SKM-1 treated with dmso at 0.1 percent for 144 hours (cell line): ENCODE measurements around the gene BST2.

Experiments
- DNase-seq: peaks from one replicate; lab custom pipeline; 2025; ENCODE audit not compliant: unreplicated experiment; lab: John Stamatoyannopoulos, UW

Gene BST2, protein sequence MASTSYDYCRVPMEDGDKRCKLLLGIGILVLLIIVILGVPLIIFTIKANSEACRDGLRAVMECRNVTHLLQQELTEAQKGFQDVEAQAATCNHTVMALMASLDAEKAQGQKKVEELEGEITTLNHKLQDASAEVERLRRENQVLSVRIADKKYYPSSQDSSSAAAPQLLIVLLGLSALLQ

DNA sequence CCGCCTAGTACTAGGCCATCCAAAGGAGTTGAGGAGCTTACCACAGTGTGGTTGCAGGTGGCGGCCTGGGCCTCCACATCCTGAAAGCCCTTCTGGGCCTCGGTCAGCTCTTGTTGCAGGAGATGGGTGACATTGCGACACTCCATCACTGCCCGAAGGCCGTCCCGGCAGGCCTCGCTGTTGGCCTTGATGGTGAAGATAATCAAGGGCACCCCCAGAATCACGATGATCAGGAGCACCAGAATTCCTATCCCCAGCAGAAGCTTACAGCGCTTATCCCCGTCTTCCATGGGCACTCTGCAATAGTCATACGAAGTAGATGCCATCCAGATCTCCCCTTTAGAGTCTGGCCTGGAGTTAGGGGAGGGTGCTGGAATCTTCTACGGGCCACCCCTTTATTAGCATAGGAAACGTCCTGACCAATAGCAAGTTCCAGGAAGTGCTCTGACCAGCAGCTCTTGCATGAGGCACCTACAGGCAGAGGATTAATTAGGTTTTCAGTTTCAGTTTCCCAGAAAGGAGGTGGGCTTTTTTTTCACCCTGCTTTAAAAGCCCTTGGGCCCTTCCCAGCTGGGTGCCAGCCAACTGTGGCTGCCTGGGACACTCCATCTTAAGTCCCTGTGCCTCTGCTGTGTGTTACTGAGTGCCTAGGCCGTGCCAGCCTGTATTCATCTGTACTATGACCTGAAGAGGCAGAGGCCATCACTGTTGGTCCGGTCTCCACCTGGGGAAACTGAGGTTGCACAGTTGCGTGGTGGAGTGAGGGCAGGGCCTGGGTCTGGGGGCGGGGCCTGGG is at the start of gene BST2:
TSS of gene BST2 (minus strand) at position 381 of the 796 bp plus-strand sequence. CDS start at position 326, 55 bp downstream.
- DNase-seq, result peak; percentile 81

- no peak for DNase-seq
These were observed 49.2 kb upstream of the BST2 start for GRCh38 chr19:17454576-17455071.

GRCh38 chr19:17451820-17452219 is 46.4 kb upstream of the BST2 start:
- no peak for DNase-seq

DNA sequence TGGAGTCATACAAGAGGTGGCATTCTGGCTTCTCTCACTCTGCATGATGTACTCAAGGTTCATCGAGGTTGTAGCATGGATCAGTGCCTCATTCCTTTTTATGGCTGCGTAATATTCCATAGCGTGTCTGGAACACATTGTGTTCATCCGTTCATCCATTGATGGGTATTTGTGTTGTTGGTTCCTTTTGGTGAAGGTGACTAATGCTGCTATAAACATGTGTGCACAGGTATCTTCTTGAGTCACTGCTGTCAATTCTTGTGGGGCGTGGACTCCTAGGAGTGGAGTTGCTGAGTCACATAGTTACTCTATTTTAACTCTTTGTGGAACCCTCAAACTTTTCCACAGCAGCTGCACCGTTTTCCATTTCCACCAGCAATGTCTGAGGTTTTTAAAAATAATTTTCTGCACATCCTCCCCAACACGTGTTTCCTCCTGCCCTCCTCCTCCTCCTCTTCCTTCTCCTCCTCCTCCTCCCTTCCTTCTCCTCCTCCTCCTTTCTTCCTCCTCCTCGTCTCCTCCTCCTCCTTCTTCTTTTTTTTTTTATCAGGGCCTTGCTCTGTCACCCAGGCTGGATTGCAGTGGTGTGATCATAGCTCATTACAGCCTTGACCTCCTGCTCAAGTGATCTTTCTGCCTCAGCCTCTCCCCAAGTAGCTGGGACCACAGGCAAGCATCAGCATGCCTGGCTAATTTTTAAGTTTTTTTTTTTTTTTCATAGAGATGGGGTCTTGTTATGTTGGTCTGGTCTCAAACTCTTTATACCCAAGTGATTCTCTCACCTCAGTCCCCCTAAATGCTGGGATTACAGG is 45.0 kb upstream of the BST2 start:
- DNase-seq, result peak; percentile 30

DNA sequence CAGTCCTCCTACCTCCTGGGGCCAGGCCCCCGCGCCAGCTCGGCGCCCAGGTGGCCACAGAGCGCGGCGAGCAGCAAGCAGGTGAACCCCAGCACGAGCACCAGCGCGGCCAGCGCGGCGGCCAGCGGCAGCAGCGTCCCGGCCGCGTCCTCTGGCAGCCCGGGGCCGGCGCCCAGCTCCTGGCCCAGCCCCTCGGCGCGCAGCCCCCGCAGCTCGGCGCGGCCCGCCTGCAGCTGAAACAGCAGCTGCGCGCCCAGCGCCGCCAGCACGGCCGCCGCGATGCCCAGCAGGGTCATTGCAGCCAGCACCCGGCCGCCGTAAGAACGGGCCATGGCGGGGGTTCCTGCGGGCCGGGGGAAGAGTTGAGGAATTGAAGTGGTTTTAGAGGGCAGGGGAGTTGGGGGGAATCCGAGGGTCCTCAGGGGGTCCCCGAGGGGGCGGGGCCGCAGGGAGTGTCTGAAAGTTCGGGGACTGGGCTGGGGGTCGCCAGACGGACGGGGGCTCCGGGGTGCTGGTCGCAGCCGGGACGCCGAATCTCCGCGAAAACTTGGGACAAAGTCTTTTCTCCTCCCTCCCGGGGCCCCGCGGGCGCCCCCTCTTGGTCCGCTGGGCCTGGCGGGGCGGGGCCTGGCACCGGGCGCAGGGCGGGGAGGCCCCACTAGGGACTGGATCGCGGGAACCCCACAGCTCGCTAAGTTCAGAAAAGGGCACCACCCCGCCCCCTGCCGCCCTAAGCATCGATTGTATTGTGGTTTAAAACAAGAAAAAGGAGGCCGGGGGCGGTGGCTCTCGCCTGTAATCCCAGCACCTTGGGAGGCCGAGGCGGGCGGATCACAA is 42.9 kb upstream of the BST2 start, which contains the start of gene TMEM221:
TSS of gene TMEM221 (minus strand) at position 538 of the 837 bp plus-strand sequence. CDS start at position 332, 206 bp downstream.
- DNase-seq, result peak; percentile 61

GRCh38 chr19:17447704-17448130 is 42.3 kb upstream of the BST2 start:
- no peak for DNase-seq

- no peak for DNase-seq
These were observed 40.2 kb upstream of the BST2 start for GRCh38 chr19:17445526-17446165.

GRCh38 chr19:17441241-17442021 is 36.0 kb upstream of the BST2 start:
- peak; percentile 26 for DNase-seq

DNA sequence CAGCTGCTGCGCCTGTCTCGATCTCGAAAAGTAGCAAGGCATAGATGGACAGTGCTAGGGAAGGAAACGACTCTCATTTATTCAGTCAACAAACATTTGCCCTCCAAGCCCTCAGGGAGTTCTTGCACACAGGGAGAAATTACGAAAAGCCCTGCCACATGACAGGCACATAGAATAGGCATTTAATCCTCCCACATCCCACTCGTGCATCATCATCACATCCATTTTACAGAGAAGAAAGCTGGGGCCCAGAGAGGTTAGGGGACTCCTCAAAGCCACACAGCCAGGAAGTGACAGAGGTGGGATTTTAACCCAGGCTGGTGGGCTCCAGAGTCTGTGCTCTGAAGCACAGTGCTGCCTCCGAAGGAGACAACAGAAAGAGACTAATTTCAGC is 31.4 kb upstream of the BST2 start:
- no peak for DNase-seq

- no peak for DNase-seq
These were observed 30.9 kb upstream of the BST2 start for GRCh38 chr19:17436094-17436873.

DNA sequence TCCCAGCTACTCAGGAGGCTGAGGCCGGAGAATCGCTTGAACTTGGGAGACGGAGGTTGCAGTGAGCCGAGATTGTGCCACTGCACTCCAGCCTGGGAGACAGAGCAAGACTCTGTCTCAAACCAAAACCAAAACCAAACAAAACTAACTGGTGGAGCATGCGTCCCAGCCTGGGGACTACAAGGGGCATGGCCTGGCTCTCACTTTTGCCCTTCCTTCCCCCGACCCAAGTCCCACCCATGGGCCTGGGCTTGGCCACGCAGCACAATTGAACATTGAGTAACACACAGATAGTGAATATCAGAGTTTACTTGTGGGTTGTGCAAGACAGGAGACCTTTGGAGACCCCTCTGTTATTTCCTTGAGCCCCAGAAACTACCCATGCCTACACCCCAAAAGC is 29.8 kb upstream of the BST2 start:
- DNase-seq, result no peak

DNA sequence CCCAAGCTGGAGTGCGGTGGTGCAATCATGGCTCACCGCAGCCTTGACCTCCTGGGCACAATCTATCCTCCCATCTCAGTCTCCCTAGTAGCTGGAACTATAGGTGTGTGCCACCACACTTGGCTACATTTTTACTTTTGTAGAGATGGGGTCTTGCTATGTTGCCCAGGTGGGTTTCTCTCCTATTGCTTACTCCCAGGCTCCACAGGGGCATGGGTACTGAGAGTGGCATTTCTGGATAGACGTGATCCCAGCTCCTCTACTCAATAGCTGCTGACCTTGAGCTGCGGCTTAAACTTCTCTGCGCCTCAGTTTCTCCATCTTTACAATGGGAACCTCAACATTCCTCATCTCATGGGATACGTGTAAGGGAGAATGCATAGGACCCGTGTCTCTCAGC is 26.0 kb upstream of the BST2 start:
- no peak for DNase-seq

DNA sequence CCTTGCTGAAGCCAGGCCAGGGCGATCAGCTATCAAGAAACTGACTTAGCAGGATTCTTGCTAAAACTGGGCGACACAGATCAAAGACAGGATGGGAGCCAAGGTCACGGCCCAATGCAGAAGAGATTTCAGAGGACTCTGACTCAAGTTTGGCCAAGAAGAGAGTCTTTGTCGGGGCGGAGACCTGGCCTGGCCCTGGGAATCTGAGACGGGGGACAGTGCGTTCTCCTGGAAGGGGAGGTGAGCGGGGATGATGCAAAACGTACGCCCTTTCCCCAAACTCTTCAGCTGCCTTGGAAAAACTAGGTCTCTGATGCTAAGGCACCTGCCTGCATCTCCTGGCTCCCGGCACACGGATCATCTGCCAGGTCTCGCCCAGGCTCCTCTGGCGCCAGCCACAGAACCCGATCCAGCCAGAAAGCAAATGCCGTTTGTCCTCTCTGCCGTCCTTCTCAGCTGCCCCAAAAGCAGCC is 24.2 kb upstream of the BST2 start:
- DNase-seq, result no peak

DNA sequence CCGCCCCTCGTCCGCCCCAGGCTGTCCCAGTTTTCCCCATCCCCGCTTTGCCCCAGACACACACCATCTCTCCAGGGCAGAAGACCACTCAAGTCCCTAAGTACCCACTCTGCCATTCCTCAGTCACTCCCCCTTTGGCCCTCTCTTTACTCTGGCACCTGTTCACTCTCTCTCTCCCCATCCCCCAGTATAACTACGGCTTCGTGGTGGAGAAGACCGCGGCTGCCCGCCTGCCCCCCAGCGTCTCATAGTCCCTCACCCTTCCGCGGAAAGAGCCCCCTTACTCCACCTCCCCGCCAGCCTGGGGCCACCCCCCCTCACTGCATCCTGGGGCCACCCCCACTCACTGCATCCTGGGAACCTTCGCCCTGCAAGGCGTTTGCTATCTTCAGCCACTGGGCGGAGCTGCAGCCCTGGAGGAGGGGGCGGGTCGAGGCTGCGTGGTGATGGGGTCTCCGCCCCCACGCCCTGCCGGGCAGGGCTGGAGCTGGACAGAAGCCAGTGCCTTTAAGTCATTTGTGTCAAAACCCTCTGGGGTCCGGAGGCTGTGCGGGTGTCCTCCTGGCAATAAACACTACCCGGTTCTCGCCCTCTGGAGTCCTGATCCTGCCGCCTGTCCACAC is 19.4 kb upstream of the BST2 start:
- no peak for DNase-seq

- no peak for DNase-seq
These were observed 18.2 kb upstream of the BST2 start for GRCh38 chr19:17423429-17424208.

GRCh38 chr19:17421942-17422341 is 16.5 kb upstream of the BST2 start:
- DNase-seq, result no peak

GRCh38 chr19:17420475-17420924 is 15.1 kb upstream of the BST2 start:
- DNase-seq, result no peak
